Thyroid gland (tissue), 4 donors: ENCODE measurements around the gene TMEM98.

Experiments
- POLR2A ChIP-seq, 2 donors: fragments of 450-650 bp; IDR thresholded peaks; one replicate each; pipeline ENCODE4 v1.6.1; 2017; ENCODE audit warnings: antibody characterized with exemption in 2 of 2, mild to moderate bottlenecking in 2 of 2, moderate library complexity in 1 of 2
- TF ChIP-seq, protein P1 (sequence below), 6 experiments: fragments of 200-600 bp in 3 of 6; fragments of 450-650 bp in 3 of 6; sonication (generic) in 3 of 6; IDR thresholded peaks; one replicate each; pipeline ENCODE4 v1.5.1; 2016 to 2019; ENCODE audit warnings: antibody characterized with exemption in 6 of 6, mild to moderate bottlenecking in 2 of 6, inconsistent platforms in 1 of 6, moderate library complexity in 1 of 6

DNA sequence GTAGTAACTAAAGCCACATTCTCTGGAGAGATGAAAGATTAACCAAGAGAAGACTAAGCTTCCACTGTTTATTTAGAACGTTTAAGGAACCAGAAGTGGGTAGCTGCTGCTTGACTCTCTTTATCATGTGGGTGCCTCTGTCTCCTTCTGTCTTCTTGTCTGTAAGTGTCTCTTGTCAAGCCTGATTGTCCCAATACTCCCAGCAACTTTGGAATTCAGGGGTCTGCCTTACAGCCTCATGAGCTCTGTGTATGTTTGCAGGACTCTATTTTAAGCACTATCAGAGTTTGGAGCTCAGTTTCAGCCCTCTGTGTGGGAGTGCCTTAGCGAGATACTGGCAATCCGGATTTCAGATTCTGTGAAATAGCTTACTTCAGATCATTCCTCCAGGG, 34.4 kb downstream of the TMEM98 start:
- TF ChIP-seq, protein P1, sequence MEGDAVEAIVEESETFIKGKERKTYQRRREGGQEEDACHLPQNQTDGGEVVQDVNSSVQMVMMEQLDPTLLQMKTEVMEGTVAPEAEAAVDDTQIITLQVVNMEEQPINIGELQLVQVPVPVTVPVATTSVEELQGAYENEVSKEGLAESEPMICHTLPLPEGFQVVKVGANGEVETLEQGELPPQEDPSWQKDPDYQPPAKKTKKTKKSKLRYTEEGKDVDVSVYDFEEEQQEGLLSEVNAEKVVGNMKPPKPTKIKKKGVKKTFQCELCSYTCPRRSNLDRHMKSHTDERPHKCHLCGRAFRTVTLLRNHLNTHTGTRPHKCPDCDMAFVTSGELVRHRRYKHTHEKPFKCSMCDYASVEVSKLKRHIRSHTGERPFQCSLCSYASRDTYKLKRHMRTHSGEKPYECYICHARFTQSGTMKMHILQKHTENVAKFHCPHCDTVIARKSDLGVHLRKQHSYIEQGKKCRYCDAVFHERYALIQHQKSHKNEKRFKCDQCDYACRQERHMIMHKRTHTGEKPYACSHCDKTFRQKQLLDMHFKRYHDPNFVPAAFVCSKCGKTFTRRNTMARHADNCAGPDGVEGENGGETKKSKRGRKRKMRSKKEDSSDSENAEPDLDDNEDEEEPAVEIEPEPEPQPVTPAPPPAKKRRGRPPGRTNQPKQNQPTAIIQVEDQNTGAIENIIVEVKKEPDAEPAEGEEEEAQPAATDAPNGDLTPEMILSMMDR (IDR thresholded peaks at IDR 0.05): no peak
- TF ChIP-seq POLR2A (IDR thresholded peaks at IDR 0.05): no peak
